Measurements from ENCODE around the gene CTNNA3.
"Not testable (repeated sequence)": the region's sequence is repeated elsewhere in the genome, so short reads cannot be mapped to it uniquely, and the experiment has no call there.

CTNNA3 gene

GRCh38 chr10:66467042-66467441, 1229.0 kb downstream of the CTNNA3 start:
- no peak for DNase-seq

- DNase-seq = no peak
Measured at GRCh38 chr10:66466622-66467021, 1229.4 kb downstream of the CTNNA3 start.

GRCh38 chr10:66463611-66464010, 1232.4 kb downstream of the CTNNA3 start:
- DNase-seq = no peak

- no peak for DNase-seq
Measured at GRCh38 chr10:66457629-66458028, 1238.4 kb downstream of the CTNNA3 start.

GRCh38 chr10:66455304-66455703, 1240.7 kb downstream of the CTNNA3 start:
- no peak for DNase-seq

GRCh38 chr10:66440568-66440967, 1255.4 kb downstream of the CTNNA3 start:
- DNase-seq = no peak

- no peak for DNase-seq
Measured at GRCh38 chr10:66414943-66415342, 1281.1 kb downstream of the CTNNA3 start.

GRCh38 chr10:66405566-66405965, 1290.4 kb downstream of the CTNNA3 start:
- DNase-seq = no peak

- DNase-seq = no peak
Measured at GRCh38 chr10:66398669-66399068, 1297.3 kb downstream of the CTNNA3 start.

- DNase-seq = no peak
Measured at GRCh38 chr10:66394342-66395063, 1301.5 kb downstream of the CTNNA3 start.

- no peak for DNase-seq
Measured at GRCh38 chr10:66390926-66391325, 1305.1 kb downstream of the CTNNA3 start.

GRCh38 chr10:66381045-66381444, 1315.0 kb downstream of the CTNNA3 start:
- no peak for DNase-seq

GRCh38 chr10:66378117-66378876, 1317.7 kb downstream of the CTNNA3 start:
- DNase-seq = no peak

- DNase-seq = no peak
Measured at GRCh38 chr10:66368146-66368545, 1327.8 kb downstream of the CTNNA3 start.

- DNase-seq = no peak
Measured at GRCh38 chr10:66366163-66366562, 1329.8 kb downstream of the CTNNA3 start.

- no peak for DNase-seq
Measured at GRCh38 chr10:66365686-66366085, 1330.3 kb downstream of the CTNNA3 start.

- DNase-seq = no peak
Measured at GRCh38 chr10:66362522-66362921, 1333.5 kb downstream of the CTNNA3 start.

- not testable (repeated sequence) for DNase-seq
Measured at GRCh38 chr10:66353822-66354221, 1342.2 kb downstream of the CTNNA3 start.

- DNase-seq = no peak
Measured at GRCh38 chr10:66353422-66353821, 1342.6 kb downstream of the CTNNA3 start.

GRCh38 chr10:66350622-66351399, 1345.2 kb downstream of the CTNNA3 start:
- DNase-seq = no peak

- DNase-seq = no peak
Measured at GRCh38 chr10:66349726-66350125, 1346.3 kb downstream of the CTNNA3 start.

GRCh38 chr10:66349076-66349475, 1346.9 kb downstream of the CTNNA3 start:
- no peak for DNase-seq

GRCh38 chr10:66337211-66337610, 1358.8 kb downstream of the CTNNA3 start:
- no peak for DNase-seq

GRCh38 chr10:66336791-66337190, 1359.2 kb downstream of the CTNNA3 start:
- no peak for DNase-seq
